GM19099 (cell line): ENCODE data around the gene CFHR2.

Experiments
- POLR2A ChIP-seq: IDR thresholded peaks from 3 replicates; pipeline ENCODE4 v1.6.1; 2011; ENCODE audit warnings: low read depth; ENCODE audit not compliant: insufficient read length; ENCODE audit errors: extremely low read depth

Gene CFHR2

DNA sequence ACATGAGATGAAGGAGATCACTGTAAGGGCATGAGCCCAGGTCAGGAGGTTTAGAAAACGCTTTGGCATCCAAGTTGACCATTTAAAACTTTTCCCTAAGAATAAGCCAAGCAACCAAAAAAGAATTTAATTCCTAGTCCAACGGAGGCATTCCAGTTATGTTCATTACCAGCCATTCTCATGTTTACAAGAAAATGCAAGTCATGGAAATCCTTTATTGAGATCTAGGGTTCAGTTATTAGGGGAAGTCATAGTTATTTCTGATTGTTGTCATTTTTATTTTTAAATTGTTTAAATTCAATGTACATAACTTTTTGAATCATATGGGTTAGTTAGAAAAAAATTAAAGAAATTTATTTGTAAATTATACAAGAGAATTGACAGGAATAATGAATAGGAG is 58.3 kb downstream of the CFHR2 start:
- TF ChIP-seq POLR2A: no peak

DNA sequence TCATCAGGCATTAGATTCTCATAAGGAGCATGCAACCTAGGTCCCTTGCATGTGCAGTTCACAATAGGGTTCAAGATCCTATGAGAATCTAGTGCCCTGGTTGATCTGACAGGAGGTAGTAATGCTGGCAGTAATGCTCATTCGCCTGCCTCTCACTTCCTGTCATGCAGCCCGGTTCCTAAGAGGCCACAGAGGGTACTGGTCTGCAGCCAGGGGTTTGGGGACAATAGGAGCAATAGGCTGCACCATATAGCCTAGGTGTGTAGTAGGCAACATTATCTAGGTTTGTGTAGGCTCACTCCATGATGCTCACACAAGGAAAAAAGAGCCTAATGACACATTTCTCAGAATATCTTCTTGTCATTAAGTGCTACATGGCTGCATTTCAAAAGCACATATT is 59.6 kb downstream of the CFHR2 start:
- no peak for TF ChIP-seq POLR2A

GRCh38 chr1:197008861-197009260 is 65.3 kb downstream of the CFHR2 start:
- no peak for TF ChIP-seq POLR2A
